Glomerular visceral epithelial cell (primary cell): ENCODE data around the gene USP36.
"Not testable (repeated sequence)": the region's sequence is repeated elsewhere in the genome, so short reads cannot be mapped to it uniquely, and the experiment has no call there.

Source experiments
- DNase-seq: peaks from one replicate; pipeline ENCODE4 v3.0.0-alpha.2; 2016; ENCODE audit errors: extremely low spot score

Gene USP36

DNA sequence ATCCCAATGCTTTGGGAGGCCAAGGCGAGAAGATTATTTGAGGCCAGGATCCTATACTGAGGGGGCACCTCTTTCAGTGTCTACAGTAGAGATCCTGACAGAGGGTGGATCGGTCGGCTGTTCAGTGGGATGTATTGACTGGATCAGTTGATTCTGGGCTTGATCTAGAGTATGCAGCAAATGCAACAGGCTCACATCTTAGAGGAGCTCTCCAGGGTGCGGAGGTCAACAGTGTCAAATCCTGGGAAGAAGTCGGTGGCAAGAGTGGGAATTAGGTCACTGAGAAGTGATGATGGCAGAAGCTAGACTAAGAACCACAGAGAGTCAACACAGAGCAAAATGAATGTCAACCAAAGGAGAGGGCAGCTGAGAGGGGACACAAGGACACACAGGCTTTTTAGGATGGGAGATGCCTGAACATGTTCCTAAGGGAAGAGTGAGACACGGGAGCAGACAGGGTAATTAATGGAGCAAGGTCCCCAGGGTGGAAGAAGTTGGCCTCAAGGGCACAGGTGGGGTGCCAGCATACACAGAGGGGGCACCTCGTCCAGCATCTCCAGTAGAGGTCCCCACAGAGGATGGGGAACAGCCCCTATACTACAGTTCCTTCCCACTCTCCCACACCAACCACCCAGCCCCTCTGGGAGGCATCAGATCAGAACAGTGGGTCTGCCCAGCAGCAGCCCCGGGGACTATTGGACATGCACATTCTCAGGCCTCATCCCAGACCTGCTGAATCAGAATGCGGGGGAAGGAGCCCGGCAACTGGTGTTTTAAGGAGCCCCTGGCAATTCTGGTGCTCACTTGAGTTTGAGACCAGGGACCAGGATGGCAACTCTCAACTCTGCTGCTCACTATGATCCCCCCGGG lies 48.5 kb downstream of the USP36 start:
- DNase-seq, result no peak

DNA sequence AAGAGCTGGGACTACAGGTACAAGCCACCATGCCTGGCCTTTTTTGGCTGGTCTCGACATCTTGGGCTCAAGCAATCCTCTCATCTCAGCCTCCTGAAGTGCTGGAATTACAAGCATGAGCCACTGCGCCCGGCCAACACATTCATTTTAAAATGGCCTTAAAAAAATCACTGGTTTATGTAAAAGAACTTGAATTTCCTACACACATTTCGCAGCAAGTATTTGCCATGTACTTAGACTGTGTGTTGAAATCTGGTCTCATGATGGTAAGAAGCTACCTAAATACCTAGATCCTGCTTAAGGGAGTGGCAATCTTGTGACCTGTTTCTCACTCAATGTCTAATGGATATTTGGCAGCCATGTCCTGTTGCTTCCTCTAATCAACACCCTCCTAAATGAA lies 50.1 kb downstream of the USP36 start:
- DNase-seq, result no peak

DNA sequence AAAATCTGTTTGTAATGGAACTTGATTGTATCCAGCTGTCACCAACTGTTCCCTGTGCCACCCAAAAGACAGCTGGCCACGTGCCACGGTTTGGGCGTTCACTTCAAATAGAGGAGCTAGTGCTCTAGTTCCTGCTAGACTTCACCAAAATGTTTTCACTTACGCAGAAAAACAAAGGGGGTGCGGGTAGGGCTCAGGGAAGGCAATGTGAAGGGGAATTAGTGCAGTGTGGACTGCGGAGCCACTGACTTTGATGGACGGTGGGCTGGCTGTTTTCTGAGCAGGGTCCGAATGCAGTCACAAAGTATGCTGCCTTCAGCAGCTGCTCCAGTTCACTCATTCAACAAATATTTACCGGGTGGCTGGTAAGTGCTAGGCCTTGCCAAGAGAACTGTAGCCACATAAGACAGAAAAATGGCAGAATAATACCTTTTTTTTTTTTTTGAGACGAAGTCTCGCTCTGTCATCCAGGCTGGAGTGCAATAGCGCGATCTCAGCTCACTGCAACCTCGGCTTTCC lies 50.9 kb downstream of the USP36 start:
- no peak for DNase-seq

DNA sequence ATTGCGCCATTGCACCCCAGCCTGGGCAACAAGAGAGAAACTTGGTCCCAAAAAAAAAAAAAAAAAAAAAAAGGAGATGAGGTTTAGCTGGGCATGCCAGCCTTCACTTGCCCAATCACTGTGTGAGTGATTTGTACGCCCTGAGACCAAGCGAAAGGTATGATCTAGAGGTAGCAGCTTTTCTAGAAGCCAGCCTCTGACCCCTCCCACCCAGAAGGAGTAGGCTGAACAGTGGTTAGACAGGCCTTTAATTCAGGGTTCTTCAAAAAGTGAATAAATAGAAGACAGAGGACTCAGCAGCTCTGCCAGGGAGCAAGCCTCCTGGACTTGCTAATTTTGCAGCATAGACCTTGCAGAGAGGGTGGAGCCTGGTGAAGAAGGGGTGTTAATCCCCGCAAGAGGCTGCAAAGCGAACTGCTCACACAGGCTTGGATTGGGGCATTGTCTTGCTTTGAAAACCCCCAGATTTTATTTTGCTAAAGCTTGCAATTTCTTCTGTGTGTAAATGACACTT lies 51.4 kb downstream of the USP36 start:
- DNase-seq, result no peak

DNA sequence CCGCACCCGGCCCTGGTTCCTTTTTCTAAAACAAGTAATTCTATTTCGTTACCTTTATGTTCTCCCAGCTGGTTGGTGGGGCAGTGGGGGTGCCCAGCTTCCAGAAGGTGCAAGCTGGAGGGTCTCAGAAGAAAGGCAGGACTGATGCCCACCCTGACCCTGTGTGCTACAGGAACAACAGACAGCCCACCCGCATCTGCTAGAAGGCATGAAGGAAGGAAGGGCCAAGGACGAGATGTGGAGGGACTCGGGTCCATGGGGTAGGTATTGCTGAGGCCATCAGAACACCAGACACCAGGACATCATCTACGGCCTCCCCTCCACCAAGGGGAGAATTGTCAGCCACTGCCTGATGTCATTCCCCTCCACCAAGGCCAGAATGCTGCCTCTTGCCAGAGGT lies 52.2 kb downstream of the USP36 start:
- no peak for DNase-seq

DNA sequence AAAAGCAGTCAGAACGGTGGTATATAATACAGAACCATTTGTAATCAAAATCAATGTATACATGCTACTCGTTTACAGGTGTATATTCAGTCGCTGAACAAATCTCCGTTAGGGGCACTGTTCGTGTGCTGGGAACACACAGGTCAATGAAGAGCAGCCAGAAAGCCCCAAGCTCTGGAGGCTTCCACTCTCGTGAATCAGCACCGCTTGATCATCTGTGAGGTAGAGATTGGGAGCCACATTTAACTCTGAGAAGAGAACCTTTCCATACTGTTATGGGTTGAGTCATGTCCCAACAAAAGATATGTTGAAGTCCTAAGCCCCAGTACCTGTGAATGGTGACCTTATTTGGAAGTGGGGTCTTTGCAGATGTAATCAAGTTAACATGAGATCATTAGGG lies 53.2 kb downstream of the USP36 start:
- no peak for DNase-seq

DNA sequence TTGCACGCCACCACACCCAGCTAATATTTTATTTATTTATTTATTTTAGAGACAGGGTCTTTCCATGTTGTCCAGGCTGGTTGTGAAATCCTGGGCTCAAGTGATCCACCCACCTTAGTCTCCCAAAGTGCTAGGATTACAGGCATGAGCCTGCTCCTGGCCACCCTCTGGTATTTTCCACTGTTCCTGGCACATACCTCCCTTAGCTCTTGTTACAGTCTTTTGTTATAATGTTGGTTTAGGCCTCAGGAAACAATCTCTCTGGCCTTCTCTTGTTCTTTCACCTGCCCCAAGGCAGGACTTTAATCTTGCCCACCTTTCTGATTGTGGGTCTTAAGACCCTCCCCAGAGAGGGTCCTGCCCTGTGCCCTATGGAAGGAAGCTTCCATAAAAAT lies 55.0 kb downstream of the USP36 start:
- no peak for DNase-seq

DNA sequence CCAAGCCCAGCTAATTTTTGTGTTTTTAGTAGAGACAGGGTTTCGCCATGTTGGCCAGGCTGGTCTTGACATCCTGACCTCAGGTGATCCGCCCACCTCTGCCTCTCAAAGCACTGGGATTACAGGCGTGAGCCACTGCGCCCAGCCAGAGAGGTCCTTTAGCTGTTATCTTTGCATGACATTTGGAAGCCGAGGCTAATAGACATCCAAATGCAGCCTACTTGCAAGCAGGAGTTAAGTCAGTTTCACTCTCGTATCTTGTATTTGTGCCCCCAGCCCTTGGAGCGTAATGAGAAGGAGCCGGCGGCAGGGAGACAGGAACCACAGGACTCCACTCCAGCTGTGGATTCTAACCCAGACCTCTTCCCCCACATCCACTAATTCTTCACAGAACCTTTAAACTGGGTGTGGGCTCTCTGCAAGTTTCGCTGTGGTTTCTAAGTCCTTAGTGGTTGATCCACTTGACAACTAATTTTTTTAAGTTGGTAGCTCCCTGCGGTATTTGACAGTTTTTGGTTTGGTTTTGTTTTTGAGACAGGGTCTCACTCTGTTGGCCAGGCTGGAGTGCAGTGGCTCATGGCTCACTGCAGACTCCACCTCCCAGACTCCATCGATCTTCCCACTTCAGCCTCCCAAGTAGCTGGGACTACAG lies 55.5 kb downstream of the USP36 start:
- DNase-seq, result no peak

DNA sequence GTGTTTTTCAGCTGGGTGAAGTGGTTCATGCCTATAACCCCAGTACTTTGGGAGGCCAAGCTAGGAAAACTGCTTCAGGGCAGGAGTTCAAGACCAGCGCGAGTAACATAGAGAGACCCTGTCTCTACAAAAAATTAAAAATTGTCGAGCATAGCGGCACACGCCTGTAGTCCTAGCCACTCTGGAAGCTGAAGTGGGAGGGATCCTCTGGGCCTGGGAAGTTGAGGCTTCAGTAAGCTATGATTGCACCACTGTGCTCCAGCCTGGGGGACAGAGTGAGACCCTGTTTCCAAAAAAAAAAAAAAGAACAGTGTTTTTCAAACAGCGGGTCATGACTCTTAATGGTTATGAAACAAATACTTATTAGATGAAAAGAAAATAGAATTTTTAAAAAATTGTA lies 56.3 kb downstream of the USP36 start:
- DNase-seq, result no peak

DNA sequence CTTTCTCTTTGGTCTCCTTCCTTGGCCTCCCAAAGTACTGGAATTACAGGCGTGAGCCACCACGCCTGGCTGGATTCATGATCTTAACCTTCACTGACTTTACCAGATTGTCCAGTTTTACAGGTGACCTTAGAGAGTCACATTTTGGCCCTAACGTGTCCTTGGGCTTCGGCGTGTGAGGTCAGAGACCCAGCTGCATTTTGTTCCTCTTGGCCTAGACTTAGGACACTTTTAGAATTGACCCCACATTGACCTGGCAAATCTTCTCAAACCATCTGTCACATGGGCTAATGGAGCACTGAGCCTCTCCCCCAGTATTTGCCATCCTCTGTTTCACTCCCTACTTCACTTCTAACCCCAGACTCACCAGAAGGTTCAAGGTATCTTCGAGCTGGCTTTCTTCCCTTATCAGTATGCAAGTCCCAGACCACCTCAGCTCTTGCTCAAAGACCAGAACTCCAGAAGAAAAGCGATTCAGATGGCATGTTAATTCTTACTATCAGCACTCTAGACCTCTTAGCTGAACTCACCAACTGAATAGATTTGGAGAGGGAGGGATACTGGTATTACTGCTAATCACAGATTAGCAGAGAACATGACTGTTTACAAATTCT lies 56.8 kb downstream of the USP36 start:
- DNase-seq, result no peak

DNA sequence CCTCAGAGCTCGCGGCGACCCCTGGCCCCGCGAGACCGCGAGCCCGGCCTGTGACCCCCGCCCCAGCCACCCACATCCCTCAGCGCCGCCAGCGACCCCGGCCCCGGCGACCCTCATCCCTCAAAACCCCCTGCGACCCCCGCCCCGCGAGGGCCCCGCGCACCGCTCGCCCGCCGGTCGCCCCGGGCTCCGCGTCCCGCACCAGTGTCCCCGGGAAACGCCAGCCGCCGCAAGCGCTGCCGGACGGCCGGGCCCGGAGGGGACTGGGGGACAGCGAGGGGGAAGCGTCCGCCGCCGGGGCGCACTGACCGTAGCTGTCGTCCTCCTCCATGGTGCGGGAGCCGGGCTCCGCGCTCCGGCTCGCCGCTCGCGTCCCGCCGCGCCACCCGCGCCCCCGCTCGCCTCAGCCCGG lies 58.7 kb downstream of the USP36 start, which contains the start of gene CYTH1:
TSS of gene CYTH1 (minus strand) at position 381 of the 412 bp plus-strand sequence. CDS start at position 331, 50 bp downstream.
- no peak for DNase-seq

DNA sequence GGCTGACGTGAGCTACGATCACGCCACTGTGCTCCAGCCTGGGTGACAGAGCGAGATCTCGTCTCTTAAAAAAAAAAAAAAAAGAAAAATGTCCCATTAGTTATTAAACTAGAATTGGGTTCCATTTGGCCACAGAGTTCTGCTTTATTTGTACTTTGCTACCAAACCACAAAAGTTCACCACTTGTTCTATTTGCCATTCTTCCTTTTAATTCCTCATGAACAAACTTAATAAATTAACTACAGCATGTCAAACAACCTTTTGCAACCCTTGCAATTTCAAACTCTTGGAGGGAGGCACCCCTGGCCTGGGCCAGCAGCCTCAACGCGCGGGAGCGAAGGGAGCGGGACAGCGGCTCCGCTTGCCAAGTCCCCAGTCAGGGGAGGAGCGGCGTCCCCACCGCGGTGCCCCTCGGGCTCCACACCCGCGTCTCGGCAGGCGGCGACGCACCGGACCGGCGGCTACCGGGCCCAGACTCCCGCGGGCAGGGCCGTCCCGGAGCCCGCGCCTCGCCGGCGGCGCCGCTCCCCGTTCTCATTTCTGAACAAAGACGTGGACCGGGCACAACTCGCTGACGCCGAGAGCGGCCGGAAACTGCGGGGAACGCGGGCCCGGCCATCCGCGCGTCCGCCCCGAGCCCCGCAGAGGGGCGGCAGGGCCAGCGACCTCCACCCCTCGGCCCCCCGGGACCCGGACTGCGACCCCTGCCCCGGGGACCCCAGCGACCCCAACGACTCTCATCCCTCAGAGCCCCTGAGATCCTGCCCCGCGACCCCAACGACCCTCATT lies 59.3 kb downstream of the USP36 start:
- DNase-seq, result peak; percentile 33

DNA sequence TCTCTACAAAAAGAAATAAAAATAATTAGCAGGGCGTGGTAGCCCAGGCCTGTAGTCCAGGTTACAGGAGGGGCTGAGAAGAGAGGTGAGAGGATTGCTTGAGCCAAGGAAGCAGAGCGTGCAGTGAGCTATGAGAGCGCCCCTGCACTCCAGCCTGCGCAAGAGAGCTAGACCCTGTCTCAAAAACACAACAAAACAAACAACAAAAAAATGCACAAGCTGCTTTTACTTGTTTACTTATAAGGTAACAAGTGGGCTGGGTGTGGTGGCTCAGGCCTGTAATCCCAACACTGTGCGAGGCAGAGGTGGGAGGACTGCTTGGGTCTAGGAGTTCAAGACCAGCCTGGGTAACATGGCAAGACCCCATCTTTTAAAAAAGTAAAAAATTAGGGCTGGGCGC lies 60.3 kb downstream of the USP36 start:
- DNase-seq, result no peak

DNA sequence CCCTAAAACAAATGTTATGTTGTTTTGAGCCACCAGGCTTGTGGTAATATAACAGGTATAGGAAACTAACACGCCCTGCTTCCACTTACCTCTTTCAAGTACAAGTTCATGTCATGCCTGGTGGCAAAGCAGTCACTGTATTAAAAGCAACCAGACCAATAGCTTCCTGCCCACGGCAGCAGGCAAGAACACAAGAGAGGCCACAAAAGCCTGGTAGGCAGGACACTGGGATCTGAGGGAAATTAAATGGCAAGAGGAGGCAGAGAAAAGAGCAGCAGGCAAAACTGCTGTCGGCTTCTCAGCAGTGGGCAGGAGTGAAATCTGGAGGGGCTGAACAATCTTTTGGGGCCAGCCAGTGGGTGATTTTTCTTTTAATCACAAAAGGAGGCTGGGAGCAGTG lies 60.8 kb downstream of the USP36 start:
- no peak for DNase-seq

DNA sequence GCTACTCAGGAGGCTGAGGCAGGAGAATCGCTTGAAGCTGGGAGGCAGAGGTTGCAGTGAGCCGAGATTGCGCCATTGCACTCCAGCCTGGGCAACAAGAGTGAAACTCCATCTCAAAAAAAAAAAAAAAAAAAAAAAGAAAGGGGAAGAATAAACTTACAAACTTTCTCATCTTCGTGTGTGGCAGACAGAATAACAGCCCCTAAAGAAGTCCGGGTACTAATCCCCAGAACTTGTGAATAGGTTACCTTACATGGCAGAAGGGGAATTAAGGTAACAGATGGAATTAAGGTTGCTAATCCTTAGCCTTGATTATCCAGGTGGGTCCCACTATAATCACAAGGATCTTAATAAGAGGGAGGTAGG lies 61.3 kb downstream of the USP36 start:
- DNase-seq, result not testable (repeated sequence)

DNA sequence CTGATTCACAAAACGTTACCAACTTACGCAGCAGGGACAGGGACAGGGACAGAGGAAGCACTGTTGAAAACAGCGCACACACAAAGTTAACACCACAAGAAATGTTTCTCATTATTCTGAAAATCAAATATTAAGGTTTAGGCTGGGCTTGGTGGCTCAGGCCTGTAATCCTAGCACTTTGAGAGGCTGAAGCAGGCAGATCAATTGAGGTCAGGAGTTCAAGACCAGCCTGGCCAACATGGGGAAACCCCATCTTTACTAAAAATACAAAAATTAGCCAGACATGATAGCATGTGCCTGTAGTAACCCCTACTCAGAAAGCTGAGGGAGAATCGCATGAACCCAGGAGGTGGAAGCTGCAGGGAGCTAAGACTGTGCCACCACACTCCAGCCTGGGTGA lies 62.7 kb downstream of the USP36 start:
- no peak for DNase-seq

DNA sequence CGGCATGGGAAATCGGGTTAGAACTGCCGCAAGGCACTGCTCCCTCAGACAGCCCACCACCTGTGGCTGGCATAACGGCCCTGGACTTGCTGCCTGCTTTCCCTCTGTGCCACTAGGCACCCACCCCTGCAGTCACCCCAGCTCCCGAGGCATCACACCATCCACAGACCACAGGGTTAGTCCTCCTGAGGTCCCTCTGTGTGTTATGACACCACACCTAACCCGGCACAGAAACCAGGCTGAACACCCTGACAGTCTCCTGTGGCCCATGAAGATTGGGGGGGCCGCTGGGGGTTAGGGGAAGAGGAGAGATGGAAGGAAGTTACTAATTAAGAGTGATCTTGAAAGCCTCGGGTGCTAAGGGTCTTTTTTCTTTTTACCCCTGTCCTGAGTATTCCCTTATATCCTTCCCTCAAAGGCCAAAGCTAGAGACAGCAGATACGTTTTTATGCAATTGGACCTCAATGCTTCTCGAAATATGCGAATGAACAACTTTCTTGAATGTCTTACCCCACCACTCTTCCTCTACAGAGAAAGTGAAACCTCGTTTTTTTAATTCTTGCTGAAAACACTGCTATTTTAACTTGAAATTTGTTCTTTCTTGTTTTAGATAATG lies 65.5 kb downstream of the USP36 start:
- DNase-seq, result no peak

DNA sequence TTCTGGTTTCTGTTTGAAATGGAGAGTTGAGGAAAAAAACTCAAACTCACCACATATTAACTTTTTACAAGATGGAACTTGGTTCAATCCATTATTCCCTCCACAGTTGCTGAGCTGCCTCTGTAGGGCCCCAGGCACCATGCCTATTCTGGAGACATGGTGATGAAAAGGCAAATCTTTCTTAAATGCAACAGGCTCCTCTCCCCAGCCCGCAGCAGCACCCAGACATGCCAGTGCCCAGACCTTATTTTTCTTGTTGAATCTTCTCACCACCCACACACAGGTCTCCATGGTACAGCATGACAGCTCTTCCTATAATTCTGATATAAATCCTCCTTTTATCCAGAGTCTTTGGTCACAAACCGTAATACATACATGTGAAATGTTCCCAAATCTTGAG lies 66.2 kb downstream of the USP36 start:
- no peak for DNase-seq

DNA sequence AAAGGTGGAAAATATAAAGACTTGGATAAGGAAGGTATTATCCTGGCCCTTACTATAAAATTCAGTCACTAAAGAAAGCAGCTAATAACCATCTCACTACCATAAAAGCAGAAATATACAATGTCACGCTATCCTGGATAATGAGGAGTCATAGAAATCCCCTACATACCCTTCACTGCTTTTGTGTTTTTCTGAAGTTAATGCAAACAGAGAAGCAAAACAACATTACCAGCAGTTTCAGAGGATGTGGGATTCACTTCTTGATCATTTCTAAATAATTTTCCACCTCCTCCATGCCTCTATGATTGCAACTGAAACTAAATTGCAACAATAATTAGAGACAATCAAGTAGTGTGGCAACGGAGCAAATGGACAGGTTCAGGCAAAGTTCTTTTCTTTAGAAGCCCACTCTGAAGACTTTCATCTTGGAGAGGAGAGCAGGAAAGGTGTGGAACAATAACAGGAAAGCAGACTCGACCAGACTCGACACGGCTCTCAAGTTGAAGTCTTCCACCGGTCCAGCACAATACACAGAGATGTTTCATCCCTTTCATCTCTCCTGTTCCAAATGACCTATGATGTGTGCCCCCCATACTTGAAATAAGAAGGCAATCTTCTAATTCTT lies 68.7 kb downstream of the USP36 start:
- DNase-seq, result no peak

DNA sequence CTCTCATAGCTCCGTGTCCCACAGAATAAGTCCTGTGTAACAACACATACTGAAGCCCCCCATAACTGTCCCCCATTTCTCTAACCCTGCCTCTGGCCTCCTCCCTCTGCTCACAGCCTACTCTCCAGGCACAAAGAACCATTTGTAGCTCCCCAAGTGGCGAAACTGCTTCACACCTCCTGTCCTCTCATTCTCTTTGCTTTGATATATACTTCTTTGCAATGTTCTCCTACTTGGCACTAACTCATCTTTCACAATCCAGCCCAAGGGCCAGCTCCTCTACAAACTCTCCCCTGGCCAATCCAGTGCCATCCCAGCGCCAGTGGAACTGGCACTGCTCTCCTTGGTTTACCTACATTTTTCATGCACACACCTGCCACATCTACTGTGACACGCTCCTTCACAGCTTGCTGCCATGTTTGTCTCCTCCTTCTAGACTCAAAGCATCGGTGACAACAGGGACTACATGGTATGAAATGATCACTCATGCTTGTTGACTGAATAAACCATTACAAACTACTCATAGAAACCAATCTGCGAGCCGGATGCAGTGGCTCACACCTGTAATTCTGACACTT lies 71.3 kb downstream of the USP36 start:
- no peak for DNase-seq
